GM23338 (cell line): ENCODE results near the gene COL21A1. TPM values are rescaled to one million over a fixed set of nuclear protein-coding genes. Genes with fewer than 3 reads are reported as not detected.

Experiments
- ATAC-seq: fragments of 200-7000 bp; cut with Tn5 transposase; 3 replicates; pipeline ENCODE4 v1.9.1; 2020
- DNase-seq: peaks from one replicate; pipeline ENCODE4 v3.0.0-alpha.2; 2015; ENCODE audit warnings: low spot score
- H2AFZ ChIP-seq: fragments of 200-600 bp; sonication (generic); 2 replicates; pipeline ENCODE4 v1.8.0; 2016; ENCODE audit warnings: antibody characterized with exemption, mild to moderate bottlenecking, moderate library complexity
- H3F3A ChIP-seq: fragments of 200-600 bp; sonication (generic); replicated peaks from 2 replicates; pipeline ENCODE4 v1.8.0; 2017; ENCODE audit warnings: antibody characterized with exemption, mixed run types, low read depth
- H3K27ac ChIP-seq: fragments of 200-600 bp; sonication (generic); 2 replicates; pipeline ENCODE4 v1.6.1; 2016; ENCODE audit warnings: low read depth
- H3K27me3 ChIP-seq: fragments of 200-600 bp; sonication (generic); 2 replicates; pipeline ENCODE4 v1.8.0; 2016; ENCODE audit warnings: mild to moderate bottlenecking, mixed run types, moderate library complexity; ENCODE audit not compliant: insufficient read depth
- H3K36me3 ChIP-seq: fragments of 200-600 bp; sonication (generic); 2 replicates; pipeline ENCODE4 v1.8.0; 2016; ENCODE audit warnings: mild to moderate bottlenecking; ENCODE audit not compliant: insufficient read depth
- H3K4me1 ChIP-seq: fragments of 200-600 bp; sonication (generic); 2 replicates; pipeline ENCODE4 v1.8.0; 2016; ENCODE audit warnings: mild to moderate bottlenecking, moderate library complexity; ENCODE audit not compliant: insufficient read depth
- H3K4me2 ChIP-seq: fragments of 200-600 bp; sonication (generic); 2 replicates; pipeline ENCODE4 v1.7.1; 2017; ENCODE audit warnings: mixed run types
- H3K4me3 ChIP-seq: fragments of 200-600 bp; sonication (generic); 2 replicates; pipeline ENCODE4 v1.6.1; 2016; ENCODE audit warnings: mixed run types
- H3K79me2 ChIP-seq: fragments of 200-600 bp; sonication (generic); replicated peaks from 2 replicates; pipeline ENCODE4 v1.8.0; 2017; ENCODE audit warnings: mild to moderate bottlenecking; ENCODE audit not compliant: insufficient read depth
- H3K9me2 ChIP-seq: fragments of 200-600 bp; sonication (generic); 2 replicates; pipeline ENCODE4 v1.8.0; 2017; ENCODE audit not compliant: insufficient read depth
- H4K20me1 ChIP-seq: fragments of 200-600 bp; sonication (generic); replicated peaks from 2 replicates; pipeline ENCODE4 v1.8.0; 2017; ENCODE audit warnings: mild to moderate bottlenecking; ENCODE audit not compliant: insufficient read depth
- H3K27ac Mint-ChIP-seq: 2 replicates; pipeline ENCODE4 v1.8.0; 2020; ENCODE audit warnings: inconsistent platforms, mild to moderate bottlenecking, moderate library complexity, mixed read lengths
- H3K27me3 Mint-ChIP-seq: 3 replicates; pipeline ENCODE4 v1.8.0; 2022; ENCODE audit warnings: low read depth, mild to moderate bottlenecking, moderate library complexity, mixed read lengths, inconsistent platforms; ENCODE audit not compliant: insufficient read depth, poor library complexity
- H3K36me3 Mint-ChIP-seq: 3 replicates; pipeline ENCODE4 v1.8.0; 2021; ENCODE audit warnings: low read depth, mild to moderate bottlenecking, inconsistent platforms, moderate library complexity, mixed read lengths
- H3K4me1 Mint-ChIP-seq: 3 replicates; pipeline ENCODE4 v1.8.0; 2020; ENCODE audit warnings: mild to moderate bottlenecking, inconsistent platforms, mixed read lengths
- H3K4me3 Mint-ChIP-seq: 3 replicates; pipeline ENCODE4 v1.8.0; 2021; ENCODE audit warnings: moderate library complexity, mild to moderate bottlenecking, inconsistent platforms, mixed read lengths
- H3K9me3 Mint-ChIP-seq: 3 replicates; pipeline ENCODE4 v1.8.0; 2020; ENCODE audit warnings: moderate library complexity, mild to moderate bottlenecking, inconsistent platforms, mixed read lengths
- CTCF ChIP-seq, 2 experiments: fragments of 200-600 bp in 1 of 2; sonication (generic) in 1 of 2; conservative IDR thresholded peaks; 2 replicates each; pipeline versions ENCODE4 v1.5.1 to v1.6.1; 2016 to 2017; ENCODE audit warnings: antibody characterized with exemption in 2 of 2, low read depth in 2 of 2, mild to moderate bottlenecking in 2 of 2, moderate library complexity in 1 of 2
- EZH2phosphoT487 ChIP-seq: fragments of 200-600 bp; sonication (generic); IDR thresholded peaks from one replicate; pipeline ENCODE4 v1.8.1; 2018; ENCODE audit warnings: antibody characterized with exemption; ENCODE audit not compliant: unreplicated experiment
- JUNB ChIP-seq: IDR thresholded peaks from one replicate; pipeline ENCODE4 v1.6.1; 2016; ENCODE audit warnings: antibody characterized with exemption; ENCODE audit not compliant: unreplicated experiment
- NANOG ChIP-seq: IDR thresholded peaks from 2 replicates; pipeline ENCODE4 v1.6.1; 2016; ENCODE audit warnings: antibody characterized with exemption, borderline replicate concordance
- STAT1 ChIP-seq: IDR thresholded peaks from one replicate; pipeline ENCODE4 v1.6.1; 2016; ENCODE audit warnings: antibody characterized with exemption; ENCODE audit not compliant: unreplicated experiment
- ZNF114 ChIP-seq: fragments of 250-450 bp; sonication (Bioruptor Pico); IDR thresholded peaks from 2 replicates; pipeline ENCODE4 v1.5.0; 2020; ENCODE audit warnings: mild to moderate bottlenecking, moderate library complexity
- ZNF331 ChIP-seq: fragments of 250-450 bp; sonication (Bioruptor Pico); IDR thresholded peaks from 2 replicates; pipeline ENCODE4 v1.5.0; 2020; ENCODE audit warnings: low read depth, mild to moderate bottlenecking, moderate library complexity
- ZNF462 ChIP-seq: fragments of 250-450 bp; sonication (Bioruptor Pico); IDR thresholded peaks from 2 replicates; pipeline ENCODE4 v1.5.0; 2020; ENCODE audit warnings: mild to moderate bottlenecking, moderate library complexity
- polyA plus RNA-seq: library from polyadenylated mRNA; unstranded; fragments of >200 nt; fragmentation: Nextera tagmentation; extraction: Ambion mirVana; gene quantifications from 2 replicates; pipeline ENCODE4 v1.2.1, GENCODE V29; 2016
- total RNA-seq: library from RNA; depleted of rRNA; stranded (reverse); fragments of >200 nt; shearing (Covaris generic); gene quantifications from 2 replicates; pipeline ENCODE4 v1.2.3, GENCODE V29; 2014

COL21A1 gene
- total and polyA plus RNA-seq, 2 experiments from 2014 or later = 5.0 to 6.2 TPM

- Histone ChIP-seq H3K79me2 (no peaks in the 10 kb centered on the region), H3K27ac (no peak overlapping the region), H4K20me1 (no peaks in the 10 kb centered on the region), H3K4me1 (0 out of 2 replicates have a peak, but pooled peaks cover 2% of the 10 kb centered on the region), H3K4me2 (no peak overlapping the region), H3F3A (no peaks in the 10 kb centered on the region), H3K27me3 (no peaks in the 10 kb centered on the region), H2AFZ (no peak overlapping the region), H3K4me3 (no peak overlapping the region), H3K36me3 (peaks cover 5% of the 10 kb centered on the region; the same call in 1 of the 2 replicates), H3K9me2 (no peaks in the 10 kb centered on the region; the same call in 1 of the 2 replicates)
- Mint-ChIP-seq H3K4me3 (no peak overlapping the region), H3K27me3 (no peaks in the 10 kb centered on the region), H3K27ac (no peak overlapping the region), H3K9me3 (peaks cover 7% of the 10 kb centered on the region), H3K4me1 (peaks cover 9% of the 10 kb centered on the region; the same call in 2 of the 3 replicates), H3K36me3 (peaks cover 16% of the 10 kb centered on the region)
- ATAC-seq (no peak), DNase-seq (no peak)
- TF ChIP-seq JUNB (no peak), NANOG (no peak), ZNF114 (CRISPR knock-in tag) (no peak), CTCF (conservative IDR thresholded peaks at IDR 0.05; ENCODE audit: low read depth in 2 of 2) (no peak), ZNF462 (CRISPR knock-in tag) (no peak), EZH2phosphoT487 (no peak), ZNF331 (CRISPR knock-in tag) (no peak), STAT1 (no peak)
These were observed 88.8 kb downstream of the COL21A1 start for GRCh38 chr6:56158571-56158970.
